ENCODE results near the gene GBE1.
A peak's percentile ranks its signal among the peaks of the same experiment; 100 is the strongest.

Gene GBE1

DNA sequence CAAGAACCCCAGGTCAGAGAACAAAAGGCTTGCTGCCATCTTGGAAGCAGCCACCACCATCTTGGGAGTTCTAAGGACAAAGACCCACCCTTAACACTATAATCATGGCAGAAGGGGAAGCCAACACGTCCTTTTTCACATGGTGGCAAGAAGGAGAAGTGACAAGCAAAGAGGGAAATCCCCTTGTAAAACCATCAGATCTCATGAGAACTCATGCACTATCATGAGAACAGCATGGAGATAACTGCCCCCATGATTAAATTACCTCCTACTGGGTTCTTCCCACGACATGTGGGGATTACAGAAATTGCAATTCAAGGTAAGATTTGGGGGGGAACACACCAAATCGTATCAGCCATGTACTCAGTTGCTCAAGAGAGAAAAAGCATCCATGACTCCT is 21.1 kb upstream of the GBE1 start:
- Histone ChIP-seq H3K9ac (ENCODE audit: low read length) (no peak overlapping the region), H3K4ac (ENCODE audit: low read depth in 1 of 2, low read length in 2 of 2) (no peak overlapping the region), H2BK5ac (ENCODE audit: low read depth, low read length, poor library complexity, severe bottlenecking) (no peak overlapping the region), H3K9me3 (ENCODE audit: control insufficient read depth, low read length) (no peaks in the 10 kb centered on the region), H2BK12ac (ENCODE audit: low read length in 2 of 2) (no peak overlapping the region), H2BK15ac (ENCODE audit: low read depth, poor library complexity, severe bottlenecking) (no peak overlapping the region), H4K91ac (ENCODE audit: low read length) (no peak overlapping the region), H3K27me3 (ENCODE audit: control insufficient read depth in 1 of 2, insufficient read depth in 1 of 2, low read length in 2 of 2) (no peaks in the 10 kb centered on the region), H3K18ac (ENCODE audit: low read depth in 1 of 2, low read length in 2 of 2) (no peak overlapping the region), H3K23ac (ENCODE audit: low read length in 2 of 2) (no peak overlapping the region), H3K27ac (ENCODE audit: low read length, poor library complexity, severe bottlenecking) (no peak overlapping the region), H2AK5ac (ENCODE audit: low read length, severe bottlenecking) (no peak overlapping the region), H2AFZ (ENCODE audit: low read depth, low read length) (no peak overlapping the region), H3K14ac (ENCODE audit: low read length in 2 of 2) (no peak overlapping the region), H3K4me3 (ENCODE audit: insufficient read depth in 1 of 2, low read depth in 1 of 2, low read length in 2 of 2) (no peak overlapping the region), H3K36me3 (ENCODE audit: control insufficient read depth in 1 of 2, insufficient read depth in 2 of 2, low read depth in 1 of 2, low read length in 2 of 2) (no peaks in the 10 kb centered on the region), H3K79me1 (replicated peaks; ENCODE audit: low read length, poor library complexity, severe bottlenecking) (no peaks in the 10 kb centered on the region), H4K8ac (ENCODE audit: low read length) (no peak overlapping the region), H3K4me1 (ENCODE audit: control insufficient read depth, insufficient read depth, low read depth, low read length) (no peaks in the 10 kb centered on the region), H2BK120ac (ENCODE audit: low read depth, low read length) (no peak overlapping the region), H3K4me2 (ENCODE audit: low read length, poor library complexity, severe bottlenecking) (no peak overlapping the region)
- DNase-seq = no peak
- WGBS = 25% methylated on average over 3 of the region's 3 CpGs

- H3K18ac ChIP-seq (ENCODE audit: low read depth in 1 of 2, low read length in 2 of 2) = no peak overlapping the region
- H2BK120ac ChIP-seq (ENCODE audit: low read depth, low read length) = no peak overlapping the region
- no peak overlapping the region for H2AK5ac ChIP-seq (ENCODE audit: low read length, severe bottlenecking)
- H4K8ac ChIP-seq (ENCODE audit: low read length) = no peak overlapping the region
- H3K79me1 ChIP-seq (replicated peaks; ENCODE audit: low read length, poor library complexity, severe bottlenecking) = no peaks in the 10 kb centered on the region
- no peaks in the 10 kb centered on the region for H3K27me3 ChIP-seq (ENCODE audit: control insufficient read depth in 1 of 2, insufficient read depth in 1 of 2, low read length in 2 of 2)
- no peak overlapping the region for H2BK15ac ChIP-seq (ENCODE audit: low read depth, poor library complexity, severe bottlenecking)
- no peaks in the 10 kb centered on the region for H3K36me3 ChIP-seq (ENCODE audit: control insufficient read depth in 1 of 2, insufficient read depth in 2 of 2, low read depth in 1 of 2, low read length in 2 of 2)
- no peak overlapping the region for H3K27ac ChIP-seq (ENCODE audit: low read length, poor library complexity, severe bottlenecking)
- 93% methylated on average over 2 of the region's 4 CpGs for WGBS
- no peak overlapping the region for H3K9ac ChIP-seq (ENCODE audit: low read length)
- no peak overlapping the region for H4K91ac ChIP-seq (ENCODE audit: low read length)
- no peaks in the 10 kb centered on the region for H3K9me3 ChIP-seq (ENCODE audit: control insufficient read depth, low read length)
- no peak overlapping the region for H3K4me2 ChIP-seq (ENCODE audit: low read length, poor library complexity, severe bottlenecking)
- H2BK5ac ChIP-seq (ENCODE audit: low read depth, low read length, poor library complexity, severe bottlenecking) = no peak overlapping the region
- no peak overlapping the region for H3K4ac ChIP-seq (ENCODE audit: low read depth in 1 of 2, low read length in 2 of 2)
- H2BK12ac ChIP-seq (ENCODE audit: low read length in 2 of 2) = no peak overlapping the region
- peak; percentile 70 for DNase-seq
- H3K4me1 ChIP-seq (ENCODE audit: control insufficient read depth, insufficient read depth, low read depth, low read length) = no peaks in the 10 kb centered on the region
- H3K14ac ChIP-seq (ENCODE audit: low read length in 2 of 2) = no peak overlapping the region
- no peak overlapping the region for H3K4me3 ChIP-seq (ENCODE audit: insufficient read depth in 1 of 2, low read depth in 1 of 2, low read length in 2 of 2)
- no peak overlapping the region for H3K23ac ChIP-seq (ENCODE audit: low read length in 2 of 2)
- no peak overlapping the region for H2AFZ ChIP-seq (ENCODE audit: low read depth, low read length)
These were observed 17.3 kb upstream of the GBE1 start for GRCh38 chr3:81778678-81779182.

DNA sequence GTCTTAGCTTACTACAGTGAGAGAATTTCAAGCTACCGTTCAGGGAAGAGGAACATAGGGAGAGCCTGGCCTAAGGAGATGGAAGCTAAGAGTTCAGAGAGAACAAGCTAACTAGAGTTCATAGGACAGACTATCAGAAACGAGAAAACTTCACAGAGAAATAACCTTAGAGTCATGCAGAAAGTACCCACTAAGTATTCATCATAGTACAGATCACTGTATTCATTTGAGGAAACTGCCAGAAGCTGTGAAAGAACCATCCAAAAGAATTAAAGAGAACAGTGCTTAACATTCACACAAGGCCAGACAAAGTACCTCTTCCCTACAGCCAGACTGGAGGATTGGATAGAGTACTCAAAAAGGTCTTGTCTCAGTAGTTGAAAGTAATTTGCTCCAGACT is 15.2 kb upstream of the GBE1 start:
- Histone ChIP-seq H2BK15ac (ENCODE audit: low read depth, poor library complexity, severe bottlenecking) (no peak overlapping the region), H2AFZ (ENCODE audit: low read depth, low read length) (no peak overlapping the region), H4K91ac (ENCODE audit: low read length) (no peak overlapping the region), H3K4me3 (ENCODE audit: insufficient read depth in 1 of 2, low read depth in 1 of 2, low read length in 2 of 2) (no peak overlapping the region), H3K23ac (ENCODE audit: low read length in 2 of 2) (no peak overlapping the region), H2BK12ac (ENCODE audit: low read length in 2 of 2) (no peak overlapping the region), H3K4me1 (ENCODE audit: control insufficient read depth, insufficient read depth, low read depth, low read length) (no peaks in the 10 kb centered on the region), H3K36me3 (ENCODE audit: control insufficient read depth in 1 of 2, insufficient read depth in 2 of 2, low read depth in 1 of 2, low read length in 2 of 2) (no peaks in the 10 kb centered on the region), H2BK5ac (ENCODE audit: low read depth, low read length, poor library complexity, severe bottlenecking) (no peak overlapping the region), H3K18ac (ENCODE audit: low read depth in 1 of 2, low read length in 2 of 2) (no peak overlapping the region), H3K27me3 (ENCODE audit: control insufficient read depth in 1 of 2, insufficient read depth in 1 of 2, low read length in 2 of 2) (no peaks in the 10 kb centered on the region), H3K9me3 (ENCODE audit: control insufficient read depth, low read length) (no peaks in the 10 kb centered on the region), H3K4me2 (ENCODE audit: low read length, poor library complexity, severe bottlenecking) (no peak overlapping the region), H3K79me1 (replicated peaks; ENCODE audit: low read length, poor library complexity, severe bottlenecking) (no peaks in the 10 kb centered on the region), H2AK5ac (ENCODE audit: low read length, severe bottlenecking) (no peak overlapping the region), H3K4ac (ENCODE audit: low read depth in 1 of 2, low read length in 2 of 2) (no peak overlapping the region), H3K27ac (ENCODE audit: low read length, poor library complexity, severe bottlenecking) (no peak overlapping the region), H3K9ac (ENCODE audit: low read length) (no peak overlapping the region), H3K14ac (ENCODE audit: low read length in 2 of 2) (no peak overlapping the region), H2BK120ac (ENCODE audit: low read depth, low read length) (no peak overlapping the region), H4K8ac (ENCODE audit: low read length) (no peak overlapping the region)
- WGBS = 88% methylated on average over 2 of the region's 2 CpGs
- DNase-seq = no peak

DNA sequence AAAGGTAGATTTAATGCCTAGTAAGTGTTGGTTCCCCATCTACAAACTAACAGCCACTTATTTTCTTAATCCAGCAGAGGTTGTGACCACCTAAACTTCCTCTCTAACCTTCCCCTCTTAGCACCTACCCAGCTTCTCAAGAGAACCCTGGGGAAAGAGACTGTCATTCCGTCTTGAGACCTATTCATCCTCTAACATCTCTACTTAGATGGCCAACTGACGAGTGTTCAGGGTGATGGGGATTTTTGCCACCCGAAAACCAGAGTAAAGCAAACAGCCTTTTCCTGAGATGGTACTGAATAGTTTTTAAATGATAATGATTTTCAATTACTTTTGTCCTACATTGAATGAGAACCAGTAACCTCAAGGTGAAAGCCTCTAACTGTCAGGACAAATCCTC is 9.3 kb upstream of the GBE1 start:
- no peak overlapping the region for H4K8ac ChIP-seq (ENCODE audit: low read length)
- H2AFZ ChIP-seq (ENCODE audit: low read depth, low read length) = no peak overlapping the region
- H3K27me3 ChIP-seq (ENCODE audit: control insufficient read depth in 1 of 2, insufficient read depth in 1 of 2, low read length in 2 of 2) = no peaks in the 10 kb centered on the region
- no peak overlapping the region for H2BK15ac ChIP-seq (ENCODE audit: low read depth, poor library complexity, severe bottlenecking)
- H3K79me1 ChIP-seq (replicated peaks; ENCODE audit: low read length, poor library complexity, severe bottlenecking) = no peaks in the 10 kb centered on the region
- no peak overlapping the region for H2AK5ac ChIP-seq (ENCODE audit: low read length, severe bottlenecking)
- H3K14ac ChIP-seq (ENCODE audit: low read length in 2 of 2) = no peak overlapping the region
- no peak for DNase-seq
- no peak overlapping the region for H3K27ac ChIP-seq (ENCODE audit: low read length, poor library complexity, severe bottlenecking)
- no peak overlapping the region for H3K4me2 ChIP-seq (ENCODE audit: low read length, poor library complexity, severe bottlenecking)
- no peak overlapping the region for H2BK120ac ChIP-seq (ENCODE audit: low read depth, low read length)
- H3K18ac ChIP-seq (ENCODE audit: low read depth in 1 of 2, low read length in 2 of 2) = no peak overlapping the region
- H3K4me1 ChIP-seq (ENCODE audit: control insufficient read depth, insufficient read depth, low read depth, low read length) = peaks cover 4% of the 10 kb centered on the region
- no peak overlapping the region for H3K23ac ChIP-seq (ENCODE audit: low read length in 2 of 2)
- no peak overlapping the region for H3K4ac ChIP-seq (ENCODE audit: low read depth in 1 of 2, low read length in 2 of 2)
- no peak overlapping the region for H4K91ac ChIP-seq (ENCODE audit: low read length)
- no peak overlapping the region for H3K4me3 ChIP-seq (ENCODE audit: insufficient read depth in 1 of 2, low read depth in 1 of 2, low read length in 2 of 2)
- 100% methylated on average over 1 of the region's 3 CpGs for WGBS
- H2BK5ac ChIP-seq (ENCODE audit: low read depth, low read length, poor library complexity, severe bottlenecking) = no peak overlapping the region
- H3K36me3 ChIP-seq (ENCODE audit: control insufficient read depth in 1 of 2, insufficient read depth in 2 of 2, low read depth in 1 of 2, low read length in 2 of 2) = no peaks in the 10 kb centered on the region
- no peak overlapping the region for H3K9ac ChIP-seq (ENCODE audit: low read length)
- no peak overlapping the region for H2BK12ac ChIP-seq (ENCODE audit: low read length in 2 of 2)
- no peaks in the 10 kb centered on the region for H3K9me3 ChIP-seq (ENCODE audit: control insufficient read depth, low read length)

Measured in mesenchymal stem cell (in vitro differentiated cells and primary cell).